WTC11 (cell line): ENCODE results near the gene PPARA. TPM values are rescaled to one million over a fixed set of nuclear protein-coding genes. Genes with fewer than 3 reads are reported as not detected.
"Not testable (repeated sequence)": the region's sequence is repeated elsewhere in the genome, so short reads cannot be mapped to it uniquely, and the experiment has no call there.

ENCODE experiments used
- ATAC-seq: fragments of 200-7000 bp; cut with Tn5 transposase; 2 replicates; pipeline ENCODE4 v1.10.0; 2021; ENCODE audit warnings: mild to moderate bottlenecking, moderate library complexity
- CTCF ChIA-PET: fragments of 300-600 bp; sonication (Branson Sonifier 250); formaldehyde crosslinking; loops from one replicate; lab custom pipeline; 2021; ENCODE audit warnings: antibody characterized with exemption; lab: Charles Lee
- POLR2A ChIA-PET: fragments of 350-600 bp; sonication (Branson Sonifier 250); formaldehyde crosslinking; loops from one replicate; lab custom pipeline; 2021; ENCODE audit warnings: antibody characterized with exemption; lab: Charles Lee
- DNase-seq: peaks from one replicate; pipeline ENCODE4 v3.0.0; 2021; ENCODE audit warnings: low spot score
- H3K27ac Mint-ChIP-seq: 2 replicates; pipeline ENCODE4 v1.8.0; 2021; ENCODE audit warnings: mixed read lengths
- H3K27me3 Mint-ChIP-seq: 2 replicates; pipeline ENCODE4 v1.8.0; 2021; ENCODE audit warnings: low read depth, mild to moderate bottlenecking, moderate library complexity, mixed read lengths
- H3K36me3 Mint-ChIP-seq: 2 replicates; pipeline ENCODE4 v1.8.0; 2021; ENCODE audit warnings: mixed read lengths
- H3K4me1 Mint-ChIP-seq: 2 replicates; pipeline ENCODE4 v1.8.0; 2022; ENCODE audit warnings: mixed read lengths
- H3K4me3 Mint-ChIP-seq: 2 replicates; pipeline ENCODE4 v1.8.0; 2021; ENCODE audit warnings: mild to moderate bottlenecking, moderate library complexity, mixed read lengths
- H3K9me3 Mint-ChIP-seq: 2 replicates; pipeline ENCODE4 v1.8.0; 2021; ENCODE audit warnings: mixed read lengths
- AFF4 ChIP-seq: sonication (generic); formaldehyde crosslinking; IDR thresholded peaks from 2 replicates; pipeline ENCODE4 v1.8.1; 2023; ENCODE audit warnings: mild to moderate bottlenecking, missing genetic modification reagents, borderline replicate concordance
- ATF6 ChIP-seq: sonication (generic); formaldehyde crosslinking; IDR thresholded peaks from 2 replicates; pipeline ENCODE4 v1.8.1; 2023; ENCODE audit warnings: mild to moderate bottlenecking, missing genetic modification reagents
- E2F5 ChIP-seq: sonication (generic); formaldehyde crosslinking; IDR thresholded peaks from 2 replicates; pipeline ENCODE4 v1.8.1; 2022; ENCODE audit warnings: mild to moderate bottlenecking, moderate library complexity, missing genetic modification reagents
- ETV6 ChIP-seq: sonication (generic); formaldehyde crosslinking; IDR thresholded peaks from 2 replicates; pipeline ENCODE4 v1.8.1; 2022; ENCODE audit warnings: mild to moderate bottlenecking, missing genetic modification reagents
- HMGA2 ChIP-seq: fragments of 250-450 bp; sonication (Bioruptor Pico); IDR thresholded peaks from 2 replicates; pipeline ENCODE4 v1.4.0; 2021; ENCODE audit warnings: mild to moderate bottlenecking, moderate library complexity
- IRF1 ChIP-seq: sonication (generic); formaldehyde crosslinking; IDR thresholded peaks from 2 replicates; pipeline ENCODE4 v1.8.0; 2023; ENCODE audit warnings: missing genetic modification reagents
- MYBL2 ChIP-seq: sonication (generic); formaldehyde crosslinking; IDR thresholded peaks from 2 replicates; pipeline ENCODE4 v1.8.1; 2023; ENCODE audit warnings: mild to moderate bottlenecking, moderate library complexity, missing genetic modification reagents
- PRDM15 ChIP-seq: sonication (generic); formaldehyde crosslinking; IDR thresholded peaks from 2 replicates; pipeline ENCODE4 v1.8.0; 2022; ENCODE audit warnings: missing genetic modification reagents
- ZBTB21 ChIP-seq: sonication (generic); formaldehyde crosslinking; IDR thresholded peaks from 2 replicates; pipeline ENCODE4 v1.8.1; 2023; ENCODE audit warnings: mild to moderate bottlenecking, missing genetic modification reagents, borderline replicate concordance
- ZMAT4 ChIP-seq: fragments of 250-450 bp; sonication (Bioruptor Pico); IDR thresholded peaks from 2 replicates; pipeline ENCODE4 v1.9.0; 2021; ENCODE audit warnings: mild to moderate bottlenecking
- ZNF263 ChIP-seq: sonication (generic); formaldehyde crosslinking; IDR thresholded peaks from 2 replicates; pipeline ENCODE4 v1.8.1; 2022; ENCODE audit warnings: low read depth, mild to moderate bottlenecking, moderate library complexity, missing genetic modification reagents
- ZNF425 ChIP-seq: fragments of 250-450 bp; sonication (Bioruptor Pico); conservative IDR thresholded peaks from 2 replicates; pipeline ENCODE4 v1.9.0; 2021; ENCODE audit warnings: mild to moderate bottlenecking
- ZNF671 ChIP-seq: fragments of 250-450 bp; sonication (Bioruptor Pico); IDR thresholded peaks from 2 replicates; pipeline ENCODE4 v1.8.0; 2021; ENCODE audit warnings: mild to moderate bottlenecking
- total RNA-seq: library from RNA; stranded (reverse); gene quantifications from 3 replicates; pipeline ENCODE4 v1.2.3, GENCODE V29; 2021

Gene PPARA
- total RNA-seq, 1 experiment from 2014 or later, result 9.3 TPM

GRCh38 chr22:46264520-46264919 lies 114.2 kb downstream of the PPARA start:
- H3K36me3 Mint-ChIP-seq, result peaks cover 32% of the 10 kb centered on the region
- CTCF ChIA-PET, H3K27ac Mint-ChIP-seq, POLR2A ChIA-PET, DNase-seq, H3K4me1 Mint-ChIP-seq, ATAC-seq, H3K4me3 Mint-ChIP-seq: not testable (repeated sequence)
- peaks cover 77% of the 10 kb centered on the region for H3K27me3 Mint-ChIP-seq
- peaks cover 32% of the 10 kb centered on the region for H3K9me3 Mint-ChIP-seq

GRCh38 chr22:46265627-46266026 lies 115.3 kb downstream of the PPARA start:
- H3K4me3 Mint-ChIP-seq, CTCF ChIA-PET, H3K27ac Mint-ChIP-seq, H3K4me1 Mint-ChIP-seq, POLR2A ChIA-PET, ATAC-seq, DNase-seq: not testable (repeated sequence)
- H3K36me3 Mint-ChIP-seq, result peaks cover 32% of the 10 kb centered on the region
- H3K9me3 Mint-ChIP-seq, result peaks cover 32% of the 10 kb centered on the region
- peaks cover 66% of the 10 kb centered on the region for H3K27me3 Mint-ChIP-seq

- H3K9me3 Mint-ChIP-seq, result peaks cover 28% of the 10 kb centered on the region
- peaks cover 32% of the 10 kb centered on the region for H3K36me3 Mint-ChIP-seq
- peaks cover 46% of the 10 kb centered on the region for H3K27me3 Mint-ChIP-seq
- ATAC-seq, result peak; percentile 85
- ChIA-PET POLR2A (interaction anchor here (0.6 to 1.9 kb wide), 3 partner anchors 22 to 68 kb away, joined by 3 to 8 read pairs (median 4); partner anchors contain the start of genes GTSE1 and TRMU), CTCF (interaction anchor here (0.6 to 1.9 kb wide), 8 partner anchors 13 to 273 kb away, joined by 3 to 12 read pairs (median 4); partner anchors contain the start of genes CDPF1 and GTSE1)
- peak within 1 kb of the TSS; percentile 86 for H3K4me3 Mint-ChIP-seq
- H3K27ac Mint-ChIP-seq, result no peak within 1 kb of the TSS
- DNase-seq, result peak; percentile 70
- H3K4me1 Mint-ChIP-seq, result peaks cover 8% of the 10 kb centered on the region
- TF ChIP-seq MYBL2, result no peak; the same call in 1 of the 2 replicates
- TF ChIP-seq AFF4 (CRISPR knock-in tag), result no peak
- no peak for TF ChIP-seq ZMAT4 (CRISPR knock-in tag)
- TF ChIP-seq PRDM15 (CRISPR knock-in tag), result no peak
- TF ChIP-seq E2F5 (CRISPR knock-in tag), result no peak
- TF ChIP-seq ATF6 (CRISPR knock-in tag), result no peak
- no peak for TF ChIP-seq HMGA2 (CRISPR knock-in tag)
- no peak for TF ChIP-seq ZBTB21 (CRISPR knock-in tag)
- TF ChIP-seq ETV6, result no peak
- TF ChIP-seq IRF1 (CRISPR knock-in tag), result no peak
- no peak for TF ChIP-seq ZNF671 (CRISPR knock-in tag)
- no peak for TF ChIP-seq ZNF263 (CRISPR knock-in tag)
- TF ChIP-seq ZNF425 (CRISPR knock-in tag), result no peak
These were observed 117.3 kb downstream of the PPARA start, which contains the start of gene TTC38 for GRCh38 chr22:46267431-46268279. TTC38 (plus strand) TSS chr22:46268008; CDS start chr22:46268040, 32 bp downstream.
